CD8-positive, alpha-beta memory T cell (primary cell): ENCODE data around the gene UBE3A. TPM values are rescaled to one million over a fixed set of nuclear protein-coding genes. Genes with fewer than 3 reads are reported as not detected.

ENCODE experiments used
- CTCF ChIA-PET: fragments of 350-600 bp; sonication (Branson Sonifier 250); formaldehyde crosslinking; loops from one replicate; lab custom pipeline; 2021; ENCODE audit warnings: antibody characterized with exemption; lab: Charles Lee
- POLR2A ChIA-PET: fragments of 350-600 bp; sonication (Branson Sonifier 250); formaldehyde crosslinking; loops from one replicate; lab custom pipeline; 2021; ENCODE audit warnings: antibody characterized with exemption; lab: Charles Lee
- DNase-seq, 5 donors: peaks; one replicate each; pipeline versions ENCODE4 v3.0.0 to v3.0.0-alpha.2; 2020 to 2022; ENCODE audit warnings: mixed read lengths in 1 of 5
- H3K27ac ChIP-seq: one replicate; pipeline ENCODE4 v1.7.0; 2013; ENCODE audit warnings: low read depth, mild to moderate bottlenecking, low read length, moderate library complexity
- H3K27me3 ChIP-seq: 2 replicates; pipeline ENCODE4 v1.7.0; 2013; ENCODE audit warnings: low read length, mild to moderate bottlenecking; ENCODE audit not compliant: insufficient read depth, poor library complexity, severe bottlenecking
- H3K36me3 ChIP-seq: 2 replicates; pipeline ENCODE4 v1.7.0; 2013; ENCODE audit warnings: mild to moderate bottlenecking, low read length, moderate library complexity; ENCODE audit not compliant: insufficient read depth
- H3K4me1 ChIP-seq: 2 replicates; pipeline ENCODE4 v1.7.0; 2013; ENCODE audit warnings: mild to moderate bottlenecking, low read length, moderate library complexity; ENCODE audit not compliant: insufficient read depth
- H3K4me3 ChIP-seq: 2 replicates; pipeline ENCODE4 v1.7.0; 2013; ENCODE audit warnings: mild to moderate bottlenecking, low read length
- H3K9me3 ChIP-seq: 2 replicates; pipeline ENCODE4 v1.7.0; 2013; ENCODE audit warnings: mild to moderate bottlenecking, low read length
- H3K27ac Mint-ChIP-seq, 8 donors: one replicate each; pipeline ENCODE4 v1.8.0; 2020 to 2021; ENCODE audit warnings: mixed read lengths in 8 of 8, mild to moderate bottlenecking in 6 of 8, inconsistent platforms in 3 of 8, moderate library complexity in 3 of 8
- H3K27me3 Mint-ChIP-seq, 2 donors: one replicate each; pipeline ENCODE4 v1.8.0; 2020 to 2021; ENCODE audit warnings: mixed read lengths in 2 of 2, mild to moderate bottlenecking in 1 of 2, moderate library complexity in 1 of 2
- H3K36me3 Mint-ChIP-seq, 3 donors: one replicate each; pipeline ENCODE4 v1.8.0; 2020 to 2021; ENCODE audit warnings: mixed read lengths in 3 of 3, inconsistent platforms in 1 of 3, mild to moderate bottlenecking in 1 of 3
- H3K4me1 Mint-ChIP-seq, 3 donors: one replicate each; pipeline ENCODE4 v1.8.0; 2020 to 2021; ENCODE audit warnings: mixed read lengths in 3 of 3, inconsistent platforms in 1 of 3, mild to moderate bottlenecking in 1 of 3
- H3K4me3 Mint-ChIP-seq, 7 donors: one replicate each; pipeline ENCODE4 v1.8.0; 2020 to 2021; ENCODE audit warnings: mixed read lengths in 7 of 7, mild to moderate bottlenecking in 6 of 7, moderate library complexity in 4 of 7, inconsistent platforms in 2 of 7
- H3K9me3 Mint-ChIP-seq, 5 donors: one replicate each; pipeline ENCODE4 v1.8.0; 2020 to 2022; ENCODE audit warnings: mixed read lengths in 5 of 5, mild to moderate bottlenecking in 3 of 5, moderate library complexity in 2 of 5, inconsistent platforms in 1 of 5
- polyA plus RNA-seq: library from polyadenylated mRNA; unstranded; fragments of 300-500 nt; fragmentation: Illumina TruSeq; gene quantifications from one replicate; pipeline ENCODE4 v1.2.3, GENCODE V29; 2021
- total RNA-seq, 2 experiments: library from RNA; stranded (reverse); gene quantifications; one replicate each; pipeline ENCODE4 v1.2.3, GENCODE V29; 2021

Gene UBE3A
- total and polyA plus RNA-seq, 3 experiments from 2014 or later, result 119 to 142 (median 141) TPM

- Histone ChIP-seq H3K27me3 (no peaks in the 10 kb centered on the region), H3K27ac (no peak overlapping the region), H3K36me3 (peaks cover 18% of the 10 kb centered on the region), H3K4me1 (no peaks in the 10 kb centered on the region), H3K4me3 (no peak overlapping the region), H3K9me3 (no peaks in the 10 kb centered on the region)
- Mint-ChIP-seq H3K9me3 (peaks cover 0 to 3% (median 0%) of the 10 kb centered on the region in 5 donors), H3K36me3 (peaks cover 39 to 68% (median 53%) of the 10 kb centered on the region in 3 donors), H3K27me3 (no peaks in the 10 kb centered on the region), H3K4me1 (peaks cover 34 to 43% (median 37%) of the 10 kb centered on the region in 3 donors), H3K27ac (peak overlapping the region in 2 of 8 donors; percentile 4 to 72), H3K4me3 (no peak overlapping the region)
- ChIA-PET POLR2A (no interaction called here), CTCF (no interaction called here)
- DNase-seq, result no peak
Observed at GRCh38 chr15:25402342-25402741, 36.5 kb downstream of the UBE3A start.

DNA sequence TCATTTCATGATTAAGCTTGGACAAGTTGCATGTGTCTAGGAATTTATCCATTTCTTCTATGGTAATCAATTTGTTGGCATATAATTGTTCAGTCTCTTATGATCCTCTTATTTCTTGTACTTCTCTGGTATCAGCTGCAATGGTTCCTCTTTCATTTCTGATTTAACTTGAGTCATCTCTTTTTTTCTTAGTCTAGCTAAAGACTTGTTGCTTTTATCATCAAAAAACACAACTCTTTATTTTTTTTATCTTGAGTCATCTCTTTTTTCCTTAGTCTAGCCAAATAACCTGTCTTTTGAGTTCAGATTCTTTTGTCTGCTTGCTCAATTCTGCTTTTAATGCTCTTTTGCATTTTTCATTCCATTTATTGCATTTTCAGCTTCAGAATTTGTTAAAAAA, 37.3 kb downstream of the UBE3A start:
- Mint-ChIP-seq H3K4me3 (no peak overlapping the region), H3K27ac (peak overlapping the region in 1 of 8 donors; percentile 64), H3K4me1 (peaks cover 30 to 37% (median 31%) of the 10 kb centered on the region in 3 donors), H3K9me3 (peaks cover 0 to 3% (median 0%) of the 10 kb centered on the region in 5 donors), H3K27me3 (no peaks in the 10 kb centered on the region), H3K36me3 (peaks cover 38 to 62% (median 53%) of the 10 kb centered on the region in 3 donors)
- no peaks in the 10 kb centered on the region for H3K27me3 ChIP-seq
- H3K36me3 ChIP-seq, result peaks cover 18% of the 10 kb centered on the region
- ChIA-PET POLR2A (no interaction called here), CTCF (no interaction called here)
- H3K4me3 ChIP-seq, result no peak overlapping the region
- no peak for DNase-seq
- no peaks in the 10 kb centered on the region for H3K4me1 ChIP-seq
- H3K9me3 ChIP-seq, result no peaks in the 10 kb centered on the region
- no peak overlapping the region for H3K27ac ChIP-seq

- no peaks in the 10 kb centered on the region for H3K27me3 Mint-ChIP-seq
- H3K9me3 Mint-ChIP-seq, result no peaks in the 10 kb centered on the region
- peaks cover 33 to 48% (median 43%) of the 10 kb centered on the region in 3 donors for H3K4me1 Mint-ChIP-seq
- peaks cover 24 to 39% (median 24%) of the 10 kb centered on the region in 3 donors for H3K36me3 Mint-ChIP-seq
- ChIA-PET POLR2A (no interaction called here), CTCF (no interaction called here)
- no peak overlapping the region for H3K4me3 Mint-ChIP-seq
- no peak overlapping the region for H3K4me3 ChIP-seq
- H3K27ac ChIP-seq, result no peak overlapping the region
- H3K36me3 ChIP-seq, result peaks cover 3% of the 10 kb centered on the region
- no peaks in the 10 kb centered on the region for H3K9me3 ChIP-seq
- no peaks in the 10 kb centered on the region for H3K4me1 ChIP-seq
- DNase-seq, result no peak
- peak overlapping the region in 1 of 8 donors; percentile 24 for H3K27ac Mint-ChIP-seq
- H3K27me3 ChIP-seq, result no peaks in the 10 kb centered on the region
Observed at GRCh38 chr15:25397100-25397499, 41.7 kb downstream of the UBE3A start.

DNA sequence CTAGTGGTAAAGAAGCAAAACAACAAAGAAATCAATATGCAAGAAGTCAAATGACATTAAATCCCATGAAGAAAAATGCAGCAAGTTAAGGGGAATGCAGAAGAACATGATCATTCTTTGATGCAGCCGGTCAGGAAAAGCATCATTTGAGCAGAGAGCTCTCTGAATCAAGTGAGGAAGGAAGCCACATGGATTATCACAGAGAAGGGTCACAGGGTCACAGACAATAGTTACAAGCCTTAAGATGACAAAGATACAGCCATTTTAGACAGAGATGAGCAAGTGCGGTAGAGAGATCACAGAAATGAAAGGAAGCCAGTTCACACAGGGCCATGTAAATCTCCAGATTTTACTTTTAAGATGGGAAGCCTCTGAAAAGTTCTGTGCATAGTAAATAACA, 43.9 kb downstream of the UBE3A start:
- CTCF ChIA-PET, result no interaction called here

DNA sequence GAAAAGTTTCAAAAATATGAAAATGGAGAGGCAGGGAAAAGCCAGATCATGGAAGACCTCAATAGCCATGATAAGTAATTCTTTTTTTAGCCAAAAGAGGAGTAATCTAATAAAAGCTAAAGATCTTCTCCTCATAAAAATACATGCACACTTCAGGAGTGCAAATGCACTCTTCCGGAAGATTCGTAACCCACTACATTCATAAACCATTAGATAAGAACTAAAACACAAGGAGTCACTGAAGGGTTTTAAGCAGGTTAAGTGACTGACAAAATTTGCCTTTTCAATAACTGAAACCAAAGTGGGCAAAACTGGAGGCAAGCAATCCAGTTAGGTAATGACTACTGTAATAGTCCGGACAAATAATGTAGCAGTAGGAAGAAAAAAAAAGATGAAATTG, 46.0 kb downstream of the UBE3A start:
- Mint-ChIP-seq H3K36me3 (peaks cover 7 to 30% (median 26%) of the 10 kb centered on the region in 3 donors), H3K9me3 (no peaks in the 10 kb centered on the region), H3K4me3 (no peak overlapping the region), H3K27ac (no peak overlapping the region), H3K27me3 (no peaks in the 10 kb centered on the region), H3K4me1 (peaks cover 44 to 61% (median 58%) of the 10 kb centered on the region in 3 donors)
- POLR2A ChIA-PET, result no interaction called here
- CTCF ChIA-PET, result no interaction called here
- peaks cover 3% of the 10 kb centered on the region for H3K36me3 ChIP-seq
- no peaks in the 10 kb centered on the region for H3K9me3 ChIP-seq
- DNase-seq, result no peak
- no peaks in the 10 kb centered on the region for H3K27me3 ChIP-seq
- no peak overlapping the region for H3K4me3 ChIP-seq
- no peaks in the 10 kb centered on the region for H3K4me1 ChIP-seq
- no peak overlapping the region for H3K27ac ChIP-seq

More for the DNA sequence above, 43.9 kb downstream of the UBE3A start:
- Histone ChIP-seq H3K4me3 (no peak overlapping the region), H3K27me3 (no peaks in the 10 kb centered on the region), H3K9me3 (no peaks in the 10 kb centered on the region), H3K4me1 (no peaks in the 10 kb centered on the region), H3K36me3 (peaks cover 3% of the 10 kb centered on the region), H3K27ac (no peak overlapping the region)
- no peaks in the 10 kb centered on the region for H3K27me3 Mint-ChIP-seq
- POLR2A ChIA-PET, result no interaction called here
- no peak overlapping the region for H3K4me3 Mint-ChIP-seq
- no peak for DNase-seq
- peaks cover 37 to 55% (median 49%) of the 10 kb centered on the region in 3 donors for H3K4me1 Mint-ChIP-seq
- H3K9me3 Mint-ChIP-seq, result no peaks in the 10 kb centered on the region
- peaks cover 7 to 36% (median 24%) of the 10 kb centered on the region in 3 donors for H3K36me3 Mint-ChIP-seq
- peak overlapping the region in 2 of 8 donors; percentile 27 to 34 for H3K27ac Mint-ChIP-seq

- no peaks in the 10 kb centered on the region for H3K27me3 ChIP-seq
- no peaks in the 10 kb centered on the region for H3K27me3 Mint-ChIP-seq
- no peak overlapping the region for H3K4me3 Mint-ChIP-seq
- DNase-seq, result no peak
- no peak overlapping the region for H3K27ac ChIP-seq
- H3K27ac Mint-ChIP-seq, result no peak overlapping the region
- H3K9me3 ChIP-seq, result no peaks in the 10 kb centered on the region
- H3K36me3 ChIP-seq, result peaks cover 3% of the 10 kb centered on the region
- peaks cover 38 to 59% (median 56%) of the 10 kb centered on the region in 3 donors for H3K4me1 Mint-ChIP-seq
- H3K4me3 ChIP-seq, result no peak overlapping the region
- peaks cover 7 to 32% (median 25%) of the 10 kb centered on the region in 3 donors for H3K36me3 Mint-ChIP-seq
- CTCF ChIA-PET, result no interaction called here
- H3K4me1 ChIP-seq, result no peaks in the 10 kb centered on the region
- POLR2A ChIA-PET, result no interaction called here
- H3K9me3 Mint-ChIP-seq, result no peaks in the 10 kb centered on the region
Observed at GRCh38 chr15:25391971-25392721, 46.7 kb downstream of the UBE3A start.

GRCh38 chr15:25385986-25386385, 52.8 kb downstream of the UBE3A start:
- Histone ChIP-seq H3K9me3 (no peaks in the 10 kb centered on the region), H3K27ac (no peak overlapping the region), H3K4me1 (no peaks in the 10 kb centered on the region), H3K36me3 (peaks cover 9% of the 10 kb centered on the region), H3K4me3 (no peak overlapping the region), H3K27me3 (no peaks in the 10 kb centered on the region)
- H3K27ac Mint-ChIP-seq, result peak overlapping the region in 2 of 8 donors; percentile 30
- POLR2A ChIA-PET, result no interaction called here
- H3K9me3 Mint-ChIP-seq, result peaks cover 2 to 10% (median 5%) of the 10 kb centered on the region in 5 donors
- DNase-seq, result no peak
- H3K36me3 Mint-ChIP-seq, result peaks cover 45 to 61% (median 46%) of the 10 kb centered on the region in 3 donors
- peaks cover 53 to 77% (median 75%) of the 10 kb centered on the region in 3 donors for H3K4me1 Mint-ChIP-seq
- CTCF ChIA-PET, result no interaction called here
- H3K27me3 Mint-ChIP-seq, result no peaks in the 10 kb centered on the region
- peak overlapping the region in 1 of 7 donors; percentile 8 for H3K4me3 Mint-ChIP-seq

DNA sequence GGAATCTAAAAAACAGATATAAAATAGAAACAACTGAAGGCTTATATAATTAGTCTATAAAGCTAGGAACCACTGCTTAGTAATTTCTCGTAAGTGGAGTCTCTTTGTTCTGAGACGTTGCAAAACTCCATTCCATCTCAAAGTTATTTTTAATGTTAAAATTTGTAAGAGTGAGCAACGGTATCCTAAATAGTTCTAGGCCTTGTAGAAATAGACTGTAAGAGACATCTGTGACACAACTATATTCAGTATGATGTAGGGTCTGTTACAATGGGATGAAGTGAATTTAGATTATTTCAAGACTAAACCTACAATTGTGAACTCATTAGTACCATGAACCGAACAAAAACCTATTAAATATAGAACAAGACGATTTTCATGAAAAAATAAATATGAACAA, 57.2 kb downstream of the UBE3A start:
- Mint-ChIP-seq H3K9me3 (peaks cover 2 to 10% (median 5%) of the 10 kb centered on the region in 5 donors), H3K27me3 (no peaks in the 10 kb centered on the region), H3K4me1 (peaks cover 50 to 83% (median 78%) of the 10 kb centered on the region in 3 donors), H3K27ac (no peak overlapping the region), H3K36me3 (peaks cover 37 to 61% (median 59%) of the 10 kb centered on the region in 3 donors), H3K4me3 (no peak overlapping the region)
- no peaks in the 10 kb centered on the region for H3K9me3 ChIP-seq
- no peak for DNase-seq
- no peaks in the 10 kb centered on the region for H3K4me1 ChIP-seq
- H3K4me3 ChIP-seq, result no peak overlapping the region
- H3K36me3 ChIP-seq, result peaks cover 11% of the 10 kb centered on the region
- CTCF ChIA-PET, result no interaction called here
- POLR2A ChIA-PET, result no interaction called here
- H3K27me3 ChIP-seq, result no peaks in the 10 kb centered on the region
- no peak overlapping the region for H3K27ac ChIP-seq
